Calu3 (cell line): Measurements from ENCODE around the gene PTPRO. TPM values are rescaled to one million over a fixed set of nuclear protein-coding genes. Genes with fewer than 3 reads are reported as not detected.

Experiments
- BruUV-seq: library from RNA; stranded (reverse); fragments of 400-500 nt; replicated peaks from 2 replicates; lab custom pipeline; 2021; lab: Mats Ljungman, UMichigan
- CTCF ChIA-PET: fragments of 300-600 bp; sonication (Branson Sonifier 250); formaldehyde crosslinking; loops from one replicate; lab custom pipeline; 2022; ENCODE audit warnings: antibody characterized with exemption; lab: Charles Lee
- DNase-seq: peaks from one replicate; pipeline ENCODE4 v3.0.0; 2022
- H3K27ac Mint-ChIP-seq: one replicate; pipeline ENCODE4 v1.8.0; 2022; ENCODE audit warnings: mixed read lengths; ENCODE audit not compliant: unreplicated experiment
- H3K27me3 Mint-ChIP-seq: one replicate; pipeline ENCODE4 v1.8.0; 2022; ENCODE audit warnings: mixed read lengths; ENCODE audit not compliant: unreplicated experiment
- H3K36me3 Mint-ChIP-seq: one replicate; pipeline ENCODE4 v1.8.0; 2022; ENCODE audit warnings: mild to moderate bottlenecking, moderate library complexity, mixed read lengths; ENCODE audit not compliant: insufficient read depth, unreplicated experiment
- H3K4me1 Mint-ChIP-seq: one replicate; pipeline ENCODE4 v1.8.0; 2022; ENCODE audit warnings: mild to moderate bottlenecking, low read depth, mixed read lengths; ENCODE audit not compliant: unreplicated experiment
- H3K4me3 Mint-ChIP-seq: one replicate; pipeline ENCODE4 v1.8.0; 2022; ENCODE audit warnings: mild to moderate bottlenecking, low read depth, moderate library complexity, mixed read lengths; ENCODE audit not compliant: unreplicated experiment
- H3K9me3 Mint-ChIP-seq: one replicate; pipeline ENCODE4 v1.8.0; 2022; ENCODE audit warnings: low read depth, mixed read lengths; ENCODE audit not compliant: unreplicated experiment
- intact Hi-C: fragments of 100-400 bp; cut with micrococcal nuclease; formaldehyde crosslinking; loops from one replicate; pipeline ENCODE4 v1.10.0; 2022; ENCODE audit not compliant: unreplicated experiment
- total RNA-seq: library from RNA; stranded (reverse); gene quantifications from 2 replicates; pipeline ENCODE4 v1.2.3, GENCODE V29; 2022
- TF ChIP-seq, protein P1 (sequence below): fragments of 200-600 bp; IDR thresholded peaks from one replicate; pipeline ENCODE4 v1.8.0; 2022; ENCODE audit warnings: antibody characterized with exemption; ENCODE audit not compliant: unreplicated experiment

Gene PTPRO
- total RNA-seq, 1 experiment from 2014 or later, result not detected

DNA sequence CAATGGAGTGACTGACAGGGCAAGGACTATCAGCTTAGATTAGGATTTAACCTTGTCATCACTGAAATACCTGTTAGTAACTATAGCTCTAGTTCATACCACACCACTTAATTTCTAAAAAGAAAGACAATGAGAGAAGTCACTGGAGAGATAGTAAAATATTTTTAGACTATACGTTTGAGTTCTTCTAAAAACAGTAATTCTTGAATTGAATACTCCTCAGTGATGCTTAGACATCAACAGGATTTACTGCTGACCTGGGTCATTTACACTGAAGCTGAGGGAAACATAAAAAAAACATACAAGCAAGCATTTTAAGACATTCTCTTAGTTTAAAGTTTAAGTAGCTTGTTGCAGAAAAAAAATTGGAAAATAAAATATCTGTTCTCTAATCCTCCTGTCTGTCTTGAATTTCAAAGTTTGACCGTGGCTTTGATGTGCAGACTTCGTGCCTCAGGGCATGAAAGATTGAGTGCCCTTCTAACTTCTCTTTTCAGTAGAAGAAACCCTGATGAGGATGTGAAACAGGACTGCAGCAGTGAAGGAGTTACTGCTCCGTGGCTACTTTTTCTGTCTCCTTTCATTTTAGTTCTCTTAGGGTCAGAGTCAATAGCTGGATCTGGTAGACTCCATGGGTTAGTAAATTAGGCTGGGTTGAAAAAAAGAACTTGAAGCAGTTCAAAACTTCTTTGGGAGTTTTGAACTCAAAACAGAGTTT lies 172.2 kb downstream of the PTPRO start:
- Mint-ChIP-seq H3K27me3 (peaks cover 35% of the 10 kb centered on the region), H3K4me1 (no peaks in the 10 kb centered on the region), H3K4me3 (no peak overlapping the region), H3K9me3 (no peaks in the 10 kb centered on the region), H3K36me3 (no peaks in the 10 kb centered on the region), H3K27ac (no peak overlapping the region)
- no TSS peak for BruUV-seq
- DNase-seq, result no peak
- CTCF ChIA-PET, result no interaction called here
- TF ChIP-seq, protein P1, sequence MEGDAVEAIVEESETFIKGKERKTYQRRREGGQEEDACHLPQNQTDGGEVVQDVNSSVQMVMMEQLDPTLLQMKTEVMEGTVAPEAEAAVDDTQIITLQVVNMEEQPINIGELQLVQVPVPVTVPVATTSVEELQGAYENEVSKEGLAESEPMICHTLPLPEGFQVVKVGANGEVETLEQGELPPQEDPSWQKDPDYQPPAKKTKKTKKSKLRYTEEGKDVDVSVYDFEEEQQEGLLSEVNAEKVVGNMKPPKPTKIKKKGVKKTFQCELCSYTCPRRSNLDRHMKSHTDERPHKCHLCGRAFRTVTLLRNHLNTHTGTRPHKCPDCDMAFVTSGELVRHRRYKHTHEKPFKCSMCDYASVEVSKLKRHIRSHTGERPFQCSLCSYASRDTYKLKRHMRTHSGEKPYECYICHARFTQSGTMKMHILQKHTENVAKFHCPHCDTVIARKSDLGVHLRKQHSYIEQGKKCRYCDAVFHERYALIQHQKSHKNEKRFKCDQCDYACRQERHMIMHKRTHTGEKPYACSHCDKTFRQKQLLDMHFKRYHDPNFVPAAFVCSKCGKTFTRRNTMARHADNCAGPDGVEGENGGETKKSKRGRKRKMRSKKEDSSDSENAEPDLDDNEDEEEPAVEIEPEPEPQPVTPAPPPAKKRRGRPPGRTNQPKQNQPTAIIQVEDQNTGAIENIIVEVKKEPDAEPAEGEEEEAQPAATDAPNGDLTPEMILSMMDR, result no peak
- intact Hi-C loops, result no loop called here

DNA sequence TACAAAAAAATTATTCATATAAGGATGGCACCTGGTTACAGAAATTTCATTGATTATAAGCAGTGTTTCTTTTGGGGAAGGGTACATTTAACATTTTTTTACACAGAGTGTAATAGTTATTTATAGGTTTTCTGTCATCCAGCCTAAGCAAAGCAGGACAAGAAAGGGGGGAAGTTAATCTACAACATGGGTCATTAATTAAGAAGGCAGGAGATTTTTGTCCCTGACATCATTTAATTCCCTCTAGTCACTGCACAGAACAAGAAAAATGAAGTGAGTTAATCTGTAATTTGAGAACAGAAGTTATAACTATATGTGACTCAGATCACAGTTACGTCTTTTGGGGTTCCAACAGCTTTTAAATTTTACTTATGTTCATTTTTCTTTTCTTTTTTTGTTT lies 173.4 kb downstream of the PTPRO start:
- TF ChIP-seq, protein P1, result no peak
- Mint-ChIP-seq H3K4me3 (no peak overlapping the region), H3K4me1 (no peaks in the 10 kb centered on the region), H3K27me3 (peaks cover 35% of the 10 kb centered on the region), H3K36me3 (no peaks in the 10 kb centered on the region), H3K27ac (no peak overlapping the region), H3K9me3 (no peaks in the 10 kb centered on the region)
- intact Hi-C loops, result no loop called here
- no peak for DNase-seq
- CTCF ChIA-PET, result interaction anchor here (0.6 to 0.7 kb wide), 2 partner anchors 21 to 116 kb away, joined by 3 to 5 read pairs; no protein-coding TSS in a partner anchor
- BruUV-seq, result no TSS peak

DNA sequence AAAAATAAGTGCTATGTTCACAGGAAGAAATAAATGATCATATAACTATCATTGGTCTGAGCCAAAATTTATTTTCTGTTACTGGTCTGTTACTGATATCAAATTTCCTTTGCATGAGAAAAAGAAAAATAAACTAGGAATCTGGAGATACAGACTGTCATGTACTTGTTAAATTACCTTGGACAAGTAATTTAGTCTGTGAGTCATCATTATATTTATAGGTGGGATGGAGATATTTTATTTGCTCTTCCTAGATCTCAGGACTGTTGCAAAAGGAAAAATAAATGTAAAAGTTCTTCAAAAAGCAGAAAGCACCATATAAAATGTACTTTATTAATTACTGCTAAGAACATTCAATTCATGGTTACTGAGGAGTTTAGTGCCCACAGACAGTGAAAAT lies 174.4 kb downstream of the PTPRO start:
- no peaks in the 10 kb centered on the region for H3K36me3 Mint-ChIP-seq
- H3K4me1 Mint-ChIP-seq, result no peaks in the 10 kb centered on the region
- no TSS peak for BruUV-seq
- no peaks in the 10 kb centered on the region for H3K9me3 Mint-ChIP-seq
- DNase-seq, result no peak
- no peak overlapping the region for H3K27ac Mint-ChIP-seq
- intact Hi-C loops, result no loop called here
- TF ChIP-seq, protein P1, result no peak
- no peak overlapping the region for H3K4me3 Mint-ChIP-seq
- peaks cover 27% of the 10 kb centered on the region for H3K27me3 Mint-ChIP-seq
- CTCF ChIA-PET, result no interaction called here

DNA sequence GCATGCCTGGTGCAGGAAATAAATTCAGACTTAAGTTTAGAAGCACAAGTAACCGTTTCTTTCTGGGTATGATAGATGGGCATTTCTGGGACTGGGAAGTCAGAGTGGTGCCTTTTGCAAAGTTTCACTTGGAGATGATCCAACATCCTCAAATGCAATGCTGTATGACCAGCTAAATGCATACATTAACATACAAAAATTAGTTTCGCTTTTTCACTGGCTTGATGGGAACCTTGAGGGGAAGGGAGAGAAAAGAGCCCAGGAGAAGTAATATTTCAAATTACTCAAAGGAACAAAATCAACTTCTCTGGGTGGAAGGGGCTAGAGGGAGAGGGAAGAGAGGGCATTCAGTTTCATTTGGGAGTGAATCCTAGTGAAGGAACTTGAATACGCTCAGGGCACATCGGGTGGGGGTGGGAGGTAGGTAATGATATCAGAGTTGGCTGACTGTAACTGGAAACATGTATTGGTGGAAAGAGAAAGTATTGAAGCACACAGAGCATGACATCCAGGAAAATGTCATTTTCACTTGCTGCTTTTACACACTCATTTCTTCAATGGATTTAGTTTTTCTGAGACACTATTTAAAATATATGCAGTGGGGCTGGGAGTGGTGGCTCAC lies 175.5 kb downstream of the PTPRO start:
- Mint-ChIP-seq H3K4me3 (no peak overlapping the region), H3K4me1 (no peaks in the 10 kb centered on the region), H3K36me3 (no peaks in the 10 kb centered on the region), H3K27me3 (peaks cover 17% of the 10 kb centered on the region), H3K9me3 (no peaks in the 10 kb centered on the region), H3K27ac (no peak overlapping the region)
- BruUV-seq, result no TSS peak
- TF ChIP-seq, protein P1, result no peak
- no peak for DNase-seq
- CTCF ChIA-PET, result interaction anchor here (0.6 to 0.7 kb wide), 2 partner anchors 28 to 74 kb away, joined by 3 to 10 read pairs; no protein-coding TSS in a partner anchor
- intact Hi-C loops, result no loop called here
